WTC11 (cell line): ENCODE results near the gene MXRA8.

Source experiments
- ATF1 ChIP-seq: sonication (generic); formaldehyde crosslinking; IDR thresholded peaks from 2 replicates; pipeline ENCODE4 v1.8.1; 2023; ENCODE audit warnings: mild to moderate bottlenecking, moderate library complexity, missing genetic modification reagents
- JUN ChIP-seq: sonication (generic); formaldehyde crosslinking; IDR thresholded peaks from 2 replicates; pipeline ENCODE4 v1.8.0; 2023; ENCODE audit warnings: mild to moderate bottlenecking, missing genetic modification reagents
- NFE2L1 ChIP-seq: sonication (generic); formaldehyde crosslinking; IDR thresholded peaks from 2 replicates; pipeline ENCODE4 v1.8.1; 2023; ENCODE audit warnings: missing genetic modification reagents
- NR2C2 ChIP-seq: sonication (generic); formaldehyde crosslinking; IDR thresholded peaks from 2 replicates; pipeline ENCODE4 v1.8.0; 2022; ENCODE audit warnings: mild to moderate bottlenecking, missing genetic modification reagents
- TCF7 ChIP-seq: sonication (generic); formaldehyde crosslinking; IDR thresholded peaks from 2 replicates; pipeline ENCODE4 v1.8.0; 2022; ENCODE audit warnings: mild to moderate bottlenecking, low read depth, missing genetic modification reagents, moderate library complexity
- TEAD4 ChIP-seq: sonication (generic); formaldehyde crosslinking; IDR thresholded peaks from 2 replicates; pipeline ENCODE4 v1.8.0; 2022; ENCODE audit warnings: mild to moderate bottlenecking, missing genetic modification reagents
- TF ChIP-seq, protein P1 (sequence below): fragments of 200-600 bp; IDR thresholded peaks from 2 replicates; pipeline ENCODE4 v1.8.0; 2022; ENCODE audit warnings: antibody characterized with exemption
- TF ChIP-seq, protein P2 (sequence below): sonication (generic); formaldehyde crosslinking; IDR thresholded peaks from 2 replicates; pipeline ENCODE4 v1.8.1; 2023; ENCODE audit warnings: mild to moderate bottlenecking, missing genetic modification reagents, moderate library complexity
- TF ChIP-seq, protein P3 (sequence below): sonication (generic); formaldehyde crosslinking; IDR thresholded peaks from 2 replicates; pipeline ENCODE4 v1.8.0; 2022; ENCODE audit warnings: mild to moderate bottlenecking, missing genetic modification reagents

DNA sequence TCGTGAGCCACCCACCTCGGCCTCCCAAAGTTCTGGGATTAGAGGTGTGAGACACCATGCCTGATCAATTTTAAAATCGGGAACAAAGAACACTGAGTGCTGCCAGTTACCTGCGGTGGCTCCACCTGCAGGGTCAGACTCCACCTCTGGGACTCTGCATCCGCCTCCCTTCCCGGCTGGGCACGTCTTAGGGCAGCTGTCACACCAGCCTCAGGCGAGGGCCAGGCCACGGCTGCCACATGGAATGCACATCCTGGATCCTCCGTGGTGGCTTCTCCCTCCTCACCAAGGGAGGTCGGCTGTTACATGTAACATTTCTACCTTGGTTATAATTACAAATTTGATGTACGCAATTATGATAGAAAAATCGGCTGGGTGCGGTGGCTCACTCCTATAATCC is 5.9 kb upstream of the MXRA8 start:
- TF ChIP-seq ATF1 (CRISPR knock-in tag) (no peak), TCF7 (CRISPR knock-in tag) (no peak), NR2C2 (CRISPR knock-in tag) (no peak), TEAD4 (CRISPR knock-in tag) (no peak), JUN (no peak), NFE2L1 (CRISPR knock-in tag) (no peak)
- TF ChIP-seq, protein P1, sequence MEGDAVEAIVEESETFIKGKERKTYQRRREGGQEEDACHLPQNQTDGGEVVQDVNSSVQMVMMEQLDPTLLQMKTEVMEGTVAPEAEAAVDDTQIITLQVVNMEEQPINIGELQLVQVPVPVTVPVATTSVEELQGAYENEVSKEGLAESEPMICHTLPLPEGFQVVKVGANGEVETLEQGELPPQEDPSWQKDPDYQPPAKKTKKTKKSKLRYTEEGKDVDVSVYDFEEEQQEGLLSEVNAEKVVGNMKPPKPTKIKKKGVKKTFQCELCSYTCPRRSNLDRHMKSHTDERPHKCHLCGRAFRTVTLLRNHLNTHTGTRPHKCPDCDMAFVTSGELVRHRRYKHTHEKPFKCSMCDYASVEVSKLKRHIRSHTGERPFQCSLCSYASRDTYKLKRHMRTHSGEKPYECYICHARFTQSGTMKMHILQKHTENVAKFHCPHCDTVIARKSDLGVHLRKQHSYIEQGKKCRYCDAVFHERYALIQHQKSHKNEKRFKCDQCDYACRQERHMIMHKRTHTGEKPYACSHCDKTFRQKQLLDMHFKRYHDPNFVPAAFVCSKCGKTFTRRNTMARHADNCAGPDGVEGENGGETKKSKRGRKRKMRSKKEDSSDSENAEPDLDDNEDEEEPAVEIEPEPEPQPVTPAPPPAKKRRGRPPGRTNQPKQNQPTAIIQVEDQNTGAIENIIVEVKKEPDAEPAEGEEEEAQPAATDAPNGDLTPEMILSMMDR: no peak
- TF ChIP-seq, protein P2, sequence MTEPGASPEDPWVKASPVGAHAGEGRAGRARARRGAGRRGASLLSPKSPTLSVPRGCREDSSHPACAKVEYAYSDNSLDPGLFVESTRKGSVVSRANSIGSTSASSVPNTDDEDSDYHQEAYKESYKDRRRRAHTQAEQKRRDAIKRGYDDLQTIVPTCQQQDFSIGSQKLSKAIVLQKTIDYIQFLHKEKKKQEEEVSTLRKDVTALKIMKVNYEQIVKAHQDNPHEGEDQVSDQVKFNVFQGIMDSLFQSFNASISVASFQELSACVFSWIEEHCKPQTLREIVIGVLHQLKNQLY (CRISPR knock-in tag): no peak
- TF ChIP-seq, protein P3, sequence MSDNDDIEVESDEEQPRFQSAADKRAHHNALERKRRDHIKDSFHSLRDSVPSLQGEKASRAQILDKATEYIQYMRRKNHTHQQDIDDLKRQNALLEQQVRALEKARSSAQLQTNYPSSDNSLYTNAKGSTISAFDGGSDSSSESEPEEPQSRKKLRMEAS (CRISPR knock-in tag): no peak
